LNCAP (cell line): ENCODE results near the gene CDH13.

Experiments
- CTCF ChIP-seq: fragments of 450-650 bp; IDR thresholded peaks from 2 replicates; pipeline ENCODE4 v1.5.1; 2017; ENCODE audit warnings: mild to moderate bottlenecking

The CDH13 gene

DNA sequence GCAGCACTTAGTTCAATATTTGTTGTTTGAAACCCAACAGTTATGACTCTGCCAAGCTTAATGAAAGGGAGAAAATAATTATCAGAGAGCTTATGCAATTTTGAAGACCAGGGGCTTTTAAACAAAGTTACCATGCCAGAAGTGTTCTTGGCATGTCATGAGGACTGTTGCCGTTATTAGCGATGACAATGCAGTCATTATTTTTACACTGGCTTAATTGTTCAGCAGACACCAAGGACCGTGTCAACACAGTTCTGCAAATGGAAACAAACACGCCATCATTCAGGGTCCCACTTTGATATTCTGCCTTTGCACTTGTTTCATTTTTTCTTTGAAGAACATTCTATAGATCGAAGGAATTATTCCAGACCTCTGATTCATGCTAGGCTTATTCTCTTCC, 518.5 kb downstream of the CDH13 start:
- TF ChIP-seq CTCF = no peak

- TF ChIP-seq CTCF = no peak
Observed at GRCh38 chr16:83147244-83147643, 520.5 kb downstream of the CDH13 start.

DNA sequence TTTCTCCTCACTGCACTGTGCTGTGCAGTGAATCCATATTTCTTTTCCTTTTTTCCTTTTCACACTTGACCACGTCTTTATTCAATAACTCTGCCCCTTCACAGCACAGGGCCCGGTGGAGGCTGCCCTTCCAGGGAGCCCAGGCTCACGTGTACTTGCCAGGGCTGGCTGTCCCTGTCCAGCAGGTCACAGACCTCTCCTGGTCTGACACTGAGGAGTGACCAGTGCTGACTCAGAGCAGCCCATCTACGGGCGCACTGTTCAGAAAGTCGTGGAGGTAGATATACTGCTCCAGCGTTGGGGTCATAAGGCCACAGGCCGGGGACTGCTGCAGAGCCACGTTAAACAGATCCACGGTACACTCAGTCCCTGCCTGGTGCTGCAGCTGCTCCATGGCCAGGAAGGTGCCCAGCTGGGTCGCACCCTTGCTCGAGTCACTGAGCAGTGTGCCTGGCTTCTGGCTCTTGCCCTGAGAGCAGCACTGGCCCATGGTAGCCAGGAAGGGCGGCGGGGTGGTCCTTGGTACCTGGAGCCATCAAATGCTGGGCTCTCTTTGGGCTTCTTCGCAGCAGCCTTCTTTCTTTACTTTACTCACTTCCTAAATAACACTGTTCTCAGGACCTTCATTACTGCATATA, 531.7 kb downstream of the CDH13 start:
- no peak for TF ChIP-seq CTCF

- no peak for TF ChIP-seq CTCF
Observed at GRCh38 chr16:83159049-83159448, 532.3 kb downstream of the CDH13 start.

GRCh38 chr16:83160287-83161020, 533.7 kb downstream of the CDH13 start:
- TF ChIP-seq CTCF = no peak

- TF ChIP-seq CTCF = no peak
Observed at GRCh38 chr16:83162791-83163190, 536.0 kb downstream of the CDH13 start.

DNA sequence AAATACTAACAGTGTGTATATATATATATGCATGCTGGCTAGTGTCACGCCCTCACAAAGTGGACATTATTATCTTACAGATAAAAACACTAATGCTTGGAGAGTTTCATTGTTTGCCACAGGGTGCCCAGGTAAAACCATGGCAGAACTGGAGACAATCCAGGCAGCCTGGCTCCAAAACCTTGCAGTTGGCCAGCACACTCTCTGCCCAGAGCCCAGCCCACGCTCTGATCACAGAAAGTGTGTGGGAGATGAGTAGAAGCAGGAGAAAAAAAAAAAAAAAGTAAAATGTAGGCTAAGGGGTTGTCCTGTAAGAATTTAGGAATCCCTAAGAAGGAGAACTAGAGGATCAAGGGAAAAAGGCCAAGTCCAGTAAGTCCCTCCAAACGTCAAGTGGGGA, 538.0 kb downstream of the CDH13 start:
- no peak for TF ChIP-seq CTCF
